ENCODE measurements around the gene YIF1A.

YIF1A gene

DNA sequence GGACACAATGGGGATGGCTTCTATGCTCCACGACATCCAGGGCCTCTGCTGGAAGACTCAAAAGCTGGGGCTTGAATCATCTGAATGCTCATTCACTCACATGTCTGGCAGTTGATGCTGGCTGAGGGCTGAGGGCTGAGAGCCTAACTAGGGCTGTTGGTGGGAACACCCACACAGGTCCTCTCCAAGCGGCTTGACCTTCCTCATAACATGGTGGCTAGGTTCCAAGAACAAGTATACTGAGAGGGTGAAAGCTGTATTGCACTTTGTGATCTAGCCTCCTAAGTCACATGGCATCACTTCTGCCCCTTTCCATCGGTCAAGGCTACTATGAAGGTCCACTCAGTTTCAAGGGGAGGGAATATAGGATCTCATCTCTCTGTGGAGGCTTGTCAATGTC, 10.2 kb upstream of the YIF1A start:
- DNase-seq (ENCODE audit: low read depth): no peak
- TF ChIP-seq, protein P1, sequence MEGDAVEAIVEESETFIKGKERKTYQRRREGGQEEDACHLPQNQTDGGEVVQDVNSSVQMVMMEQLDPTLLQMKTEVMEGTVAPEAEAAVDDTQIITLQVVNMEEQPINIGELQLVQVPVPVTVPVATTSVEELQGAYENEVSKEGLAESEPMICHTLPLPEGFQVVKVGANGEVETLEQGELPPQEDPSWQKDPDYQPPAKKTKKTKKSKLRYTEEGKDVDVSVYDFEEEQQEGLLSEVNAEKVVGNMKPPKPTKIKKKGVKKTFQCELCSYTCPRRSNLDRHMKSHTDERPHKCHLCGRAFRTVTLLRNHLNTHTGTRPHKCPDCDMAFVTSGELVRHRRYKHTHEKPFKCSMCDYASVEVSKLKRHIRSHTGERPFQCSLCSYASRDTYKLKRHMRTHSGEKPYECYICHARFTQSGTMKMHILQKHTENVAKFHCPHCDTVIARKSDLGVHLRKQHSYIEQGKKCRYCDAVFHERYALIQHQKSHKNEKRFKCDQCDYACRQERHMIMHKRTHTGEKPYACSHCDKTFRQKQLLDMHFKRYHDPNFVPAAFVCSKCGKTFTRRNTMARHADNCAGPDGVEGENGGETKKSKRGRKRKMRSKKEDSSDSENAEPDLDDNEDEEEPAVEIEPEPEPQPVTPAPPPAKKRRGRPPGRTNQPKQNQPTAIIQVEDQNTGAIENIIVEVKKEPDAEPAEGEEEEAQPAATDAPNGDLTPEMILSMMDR (IDR thresholded peaks at IDR 0.05; ENCODE audit: control insufficient read depth, extremely low read depth, insufficient read depth): no peak
- H3K4me3 ChIP-seq (ENCODE audit: low read depth, low read length): no peak overlapping the region

DNA sequence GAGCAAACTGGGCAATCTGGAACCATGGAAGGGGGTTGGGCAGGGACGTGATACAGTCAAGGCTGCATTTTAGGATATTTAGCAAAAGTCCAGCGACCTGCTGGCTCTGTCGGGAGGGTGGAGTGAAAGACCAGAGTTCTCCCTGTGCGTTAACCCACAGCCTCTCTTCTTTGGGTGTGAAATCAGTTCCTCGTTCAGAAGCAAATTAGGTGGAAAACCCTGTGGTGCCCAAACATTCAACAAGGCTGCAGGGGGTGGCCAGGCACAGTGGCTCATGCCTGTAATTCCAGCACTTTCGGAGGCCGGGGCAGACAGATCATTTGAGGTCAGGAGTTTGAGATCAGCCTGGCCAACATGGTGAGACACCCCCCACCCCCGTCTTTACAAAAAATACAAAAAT, 8.7 kb upstream of the YIF1A start:
- no peak overlapping the region for H3K4me3 ChIP-seq (ENCODE audit: low read depth, low read length)
- TF ChIP-seq, protein P1 (IDR thresholded peaks at IDR 0.05; ENCODE audit: control insufficient read depth, extremely low read depth, insufficient read depth): no peak
- no peak for DNase-seq (ENCODE audit: low read depth)

DNA sequence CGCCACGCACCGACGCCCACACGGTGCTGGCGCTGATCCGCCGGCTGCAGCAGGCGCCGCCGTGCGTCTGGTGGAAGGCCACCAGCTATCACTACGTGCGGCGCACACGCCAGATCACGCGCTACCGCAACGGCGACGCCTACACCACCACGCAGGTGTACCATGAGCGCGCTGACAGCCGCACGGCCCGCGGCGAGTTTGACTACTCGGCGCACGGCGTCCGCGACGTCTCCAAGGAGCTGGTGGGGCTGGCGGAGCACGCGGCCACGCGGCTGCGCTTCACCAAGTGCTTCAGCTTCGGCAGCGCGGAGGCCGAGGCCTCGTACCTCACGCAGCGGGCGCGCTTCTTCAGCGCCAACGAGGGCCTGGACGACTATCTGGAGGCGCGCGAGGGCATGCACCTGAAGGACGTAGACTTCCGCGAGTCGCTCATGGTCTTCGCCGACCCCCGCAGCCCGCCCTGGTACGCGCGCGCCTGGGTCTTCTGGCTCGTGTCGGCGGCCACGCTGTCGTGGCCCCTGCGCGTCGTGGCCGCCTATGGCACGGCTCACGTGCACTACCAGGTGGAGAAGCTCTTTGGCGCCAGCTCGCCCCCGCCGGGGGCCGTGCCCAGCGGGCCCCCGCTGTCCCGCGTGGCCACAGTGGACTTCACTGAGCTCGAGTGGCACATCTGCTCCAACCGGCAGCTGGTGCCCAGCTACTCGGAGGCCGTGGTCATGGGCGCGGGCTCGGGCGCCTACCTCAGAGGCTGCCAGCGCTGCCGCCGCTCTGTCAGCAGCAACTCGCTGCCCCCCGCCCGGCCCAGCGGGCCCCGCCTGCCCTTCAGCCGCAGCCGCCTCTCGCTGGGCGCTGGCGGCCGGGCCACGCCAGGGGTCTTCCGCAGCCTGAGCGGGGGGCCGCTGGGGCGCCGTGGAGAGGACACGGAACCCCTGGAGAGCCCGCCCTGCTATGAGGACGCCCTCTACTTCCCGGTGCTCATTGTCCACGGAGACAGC, 6.0 kb upstream of the YIF1A start:
- no peak overlapping the region for H3K4me3 ChIP-seq (ENCODE audit: low read depth, low read length)
- no peak for DNase-seq (ENCODE audit: low read depth)
- TF ChIP-seq, protein P1 (IDR thresholded peaks at IDR 0.05; ENCODE audit: control insufficient read depth, extremely low read depth, insufficient read depth): no peak

DNA sequence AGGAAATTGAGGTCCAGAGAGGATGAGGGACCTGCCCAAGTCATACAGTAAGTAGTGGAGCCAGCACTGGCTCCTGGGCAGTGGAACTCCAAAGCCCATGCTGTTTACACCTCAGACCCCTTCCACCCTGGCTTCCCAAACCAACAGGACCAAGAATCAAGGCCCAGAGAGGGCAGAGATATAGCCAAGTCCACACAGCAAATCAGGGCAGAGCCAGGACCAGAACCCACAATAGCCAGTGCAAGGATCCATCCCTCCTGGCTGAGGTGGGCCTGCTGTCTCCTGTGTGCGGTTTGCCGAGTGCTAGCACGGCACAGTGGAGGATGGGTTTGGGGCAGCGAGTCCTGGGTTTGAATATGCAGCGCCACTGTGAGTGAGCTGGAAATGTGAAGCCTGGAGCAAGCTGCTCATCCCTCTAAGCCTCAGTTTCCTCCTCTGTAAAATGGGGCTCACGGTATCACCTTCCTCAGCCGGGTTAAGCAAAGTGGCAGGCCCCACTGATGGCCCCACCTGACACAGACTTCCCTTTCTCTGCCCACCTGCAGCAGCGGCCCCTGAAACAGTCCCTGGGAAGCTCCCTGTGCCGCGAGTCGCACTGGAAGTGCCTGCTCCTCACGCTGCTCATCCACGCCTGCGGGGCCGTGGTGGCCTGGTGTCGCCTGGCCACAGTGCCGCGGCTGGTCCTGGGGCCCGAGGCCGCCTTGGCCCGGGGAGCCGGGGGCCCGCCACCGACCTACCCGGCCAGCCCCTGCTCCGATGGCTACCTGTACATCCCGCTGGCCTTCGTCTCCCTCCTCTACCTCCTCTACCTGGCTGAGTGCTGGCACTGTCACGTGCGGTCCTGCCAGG, 5.1 kb upstream of the YIF1A start:
- DNase-seq (ENCODE audit: low read depth): no peak
- H3K4me3 ChIP-seq (ENCODE audit: low read depth, low read length): no peak overlapping the region
- TF ChIP-seq, protein P1 (IDR thresholded peaks at IDR 0.05; ENCODE audit: control insufficient read depth, extremely low read depth, insufficient read depth): no peak

DNA sequence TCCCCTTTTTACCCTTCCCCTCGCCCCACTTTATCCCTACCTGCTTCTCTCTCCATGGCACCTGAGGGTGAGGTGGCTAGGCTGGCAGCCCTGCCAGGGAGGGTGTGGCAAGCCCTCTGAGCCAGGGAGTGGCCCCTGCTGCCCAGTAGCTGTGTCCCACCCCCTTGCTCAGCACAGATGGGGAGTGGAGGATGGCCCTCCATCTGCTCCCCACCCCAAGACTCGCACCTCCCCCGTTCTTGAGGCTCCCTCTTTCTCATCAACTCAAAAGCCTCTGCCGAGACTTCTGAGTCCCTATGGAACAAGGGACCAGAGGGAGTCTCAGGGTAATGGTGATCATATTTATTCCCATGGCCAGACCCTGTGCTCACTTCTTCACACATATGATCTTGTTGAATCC, 4.4 kb upstream of the YIF1A start:
- DNase-seq (ENCODE audit: low read depth): no peak
- TF ChIP-seq, protein P1 (IDR thresholded peaks at IDR 0.05; ENCODE audit: control insufficient read depth, extremely low read depth, insufficient read depth): no peak
- H3K4me3 ChIP-seq (ENCODE audit: low read depth, low read length): no peak overlapping the region

DNA sequence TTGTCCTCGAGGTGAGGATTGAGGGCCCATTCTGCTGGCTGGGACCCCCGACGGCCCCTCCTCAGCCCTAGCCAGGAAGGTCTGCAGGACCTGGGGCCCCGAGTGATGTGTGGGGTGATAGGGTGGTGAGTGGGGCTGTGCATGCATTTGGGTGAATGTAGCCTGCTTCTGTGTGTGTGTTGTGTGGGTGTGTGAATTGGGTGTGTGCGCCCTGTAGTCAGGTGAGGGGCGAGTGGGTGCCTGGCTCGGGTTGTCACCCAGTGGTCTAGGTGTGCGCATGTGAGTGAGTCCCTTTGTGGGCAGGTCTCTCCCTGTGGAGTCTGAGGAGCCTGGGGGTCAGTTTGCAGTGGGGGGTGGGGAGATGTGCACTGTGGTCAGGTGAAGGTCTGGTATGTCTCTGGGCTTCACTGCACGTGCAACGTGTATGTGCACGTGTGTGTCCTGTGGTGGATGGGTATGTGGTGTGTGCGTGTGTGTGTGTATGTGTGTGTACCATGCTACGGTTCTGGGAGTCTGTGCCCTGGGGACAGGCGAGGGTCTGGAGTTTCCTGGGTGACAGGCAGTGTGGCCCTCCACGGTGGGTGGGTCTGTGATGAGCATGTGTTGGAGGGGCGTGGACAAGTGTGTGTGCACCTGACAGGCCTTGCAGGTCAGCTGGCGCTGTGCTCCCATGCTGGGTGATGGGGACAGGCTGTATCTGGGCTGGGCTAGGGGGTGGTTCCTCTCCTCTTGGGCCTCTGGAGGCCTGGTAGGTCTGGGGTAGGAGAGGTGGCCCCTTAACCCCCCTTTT, 3.8 kb upstream of the YIF1A start:
- DNase-seq (ENCODE audit: low read depth): no peak
- no peak overlapping the region for H3K4me3 ChIP-seq (ENCODE audit: low read depth, low read length)
- TF ChIP-seq, protein P1 (IDR thresholded peaks at IDR 0.05; ENCODE audit: control insufficient read depth, extremely low read depth, insufficient read depth): no peak

Data from LNCaP clone FGC (cell line).